A549 (cell line): ENCODE data around the gene ATF3.

Source experiments
- CBX2 ChIP-seq: fragments of 200-600 bp; sonication (generic); IDR thresholded peaks from 2 replicates; pipeline ENCODE4 v1.6.1; 2016; ENCODE audit warnings: low read depth, mild to moderate bottlenecking, borderline replicate concordance
- CEBPB ChIP-seq, 2 experiments: fragments of >200 bp in 1 of 2; sonication (Bioruptor Twin) in 1 of 2; formaldehyde crosslinking in 1 of 2; IDR thresholded peaks; 2 replicates each; pipeline ENCODE4 v1.6.1; 2012 to 2016
- CHD4 ChIP-seq: fragments of 200-600 bp; sonication (generic); IDR thresholded peaks from 2 replicates; pipeline ENCODE4 v1.6.1; 2016; ENCODE audit warnings: antibody characterized with exemption, mild to moderate bottlenecking, borderline replicate concordance
- CTCF ChIP-seq: fragments of >200 bp; sonication (Bioruptor Twin); formaldehyde crosslinking; IDR thresholded peaks from 3 replicates; pipeline ENCODE4 v1.5.1; 2016
- ESRRA ChIP-seq: fragments of 150-350 bp; IDR thresholded peaks from 2 replicates; pipeline ENCODE4 v1.6.1; 2014; ENCODE audit warnings: mild to moderate bottlenecking, low read length, borderline replicate concordance
- KDM5A ChIP-seq: fragments of 200-600 bp; sonication (generic); IDR thresholded peaks from 2 replicates; pipeline ENCODE4 v1.6.1; 2016; ENCODE audit warnings: antibody characterized with exemption, mild to moderate bottlenecking
- PBX3 ChIP-seq: IDR thresholded peaks from 2 replicates; pipeline ENCODE4 v1.6.1; 2012
- POLR2A ChIP-seq: IDR thresholded peaks from 2 replicates; pipeline ENCODE4 v1.6.1; 2012; ENCODE audit warnings: mild to moderate bottlenecking, low read length
- RCOR1 ChIP-seq: fragments of 150-350 bp; IDR thresholded peaks from 2 replicates; pipeline ENCODE4 v1.6.1; 2014; ENCODE audit warnings: antibody characterized with exemption, low read length, low read depth

DNA sequence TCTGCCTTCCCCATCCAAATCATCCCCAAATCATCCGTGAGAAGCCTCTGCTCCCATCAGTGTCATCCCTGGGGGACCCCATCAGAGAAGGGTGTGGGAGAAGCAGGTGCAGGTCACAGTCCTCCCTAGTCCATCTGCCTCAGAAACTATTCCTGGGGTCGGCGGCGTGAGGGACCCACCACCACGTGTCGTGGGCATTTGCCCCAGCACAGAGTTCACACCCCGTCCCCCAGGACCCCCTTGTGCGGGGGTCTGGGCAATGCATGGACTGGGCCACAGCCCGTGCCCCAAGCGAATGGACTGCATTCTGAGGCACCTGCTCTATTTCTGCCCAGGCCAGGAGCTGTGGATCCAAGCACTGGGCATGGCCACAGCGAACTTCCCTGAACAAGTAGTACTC, 38.4 kb downstream of the ATF3 start:
- TF ChIP-seq POLR2A = no peak
- no peak for TF ChIP-seq CTCF
- no peak for TF ChIP-seq CEBPB (IDR thresholded peaks at IDR 0.05)
- TF ChIP-seq CHD4 = no peak
- TF ChIP-seq CBX2 = no peak
- TF ChIP-seq ESRRA = no peak
- no peak for TF ChIP-seq RCOR1
- no peak for TF ChIP-seq KDM5A
- TF ChIP-seq PBX3 = no peak
